Erythroblast (primary cell): ENCODE measurements around the gene DHX32.

Experiments
- DNase-seq, 2 experiments: peaks; one replicate each; lab custom pipeline; 2025; lab: John Stamatoyannopoulos, UW
- GATA1 ChIP-seq: IDR thresholded peaks from 2 replicates; pipeline ENCODE4 v1.6.1; 2011; ENCODE audit warnings: low read depth, mild to moderate bottlenecking, control low read depth, low read length, moderate library complexity
- POLR2A ChIP-seq: IDR thresholded peaks from 2 replicates; pipeline ENCODE4 v1.6.1; 2011; ENCODE audit warnings: mild to moderate bottlenecking, low read length

Gene DHX32

GRCh38 chr10:125811251-125811650 is 69.8 kb downstream of the DHX32 start:
- no peak for TF ChIP-seq POLR2A
- TF ChIP-seq GATA1 = no peak
- no peak for DNase-seq

DNA sequence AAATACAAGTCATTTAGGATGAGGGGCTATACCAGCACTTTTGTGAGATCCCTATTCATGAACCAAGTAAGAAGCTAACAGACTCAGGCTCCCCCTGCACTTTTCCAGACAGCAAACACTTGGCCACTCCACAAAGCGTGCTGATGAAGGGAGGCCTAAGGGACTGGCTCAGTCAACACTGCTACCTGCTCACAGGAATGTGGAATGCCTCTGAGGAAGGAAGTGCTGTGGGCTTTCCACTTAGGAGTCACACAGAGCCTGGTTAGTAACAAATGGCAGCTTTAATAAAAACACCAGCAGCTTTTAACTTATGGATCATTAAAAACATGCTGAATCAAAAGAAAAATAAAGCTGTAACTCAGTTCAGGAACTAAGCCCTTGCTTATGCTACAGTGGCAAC is 73.0 kb downstream of the DHX32 start:
- no peak for DNase-seq
- TF ChIP-seq GATA1 = no peak
- TF ChIP-seq POLR2A = no peak

GRCh38 chr10:125802739-125803138 is 78.4 kb downstream of the DHX32 start:
- no peak for TF ChIP-seq GATA1
- no peak for TF ChIP-seq POLR2A
- no peak for DNase-seq

DNA sequence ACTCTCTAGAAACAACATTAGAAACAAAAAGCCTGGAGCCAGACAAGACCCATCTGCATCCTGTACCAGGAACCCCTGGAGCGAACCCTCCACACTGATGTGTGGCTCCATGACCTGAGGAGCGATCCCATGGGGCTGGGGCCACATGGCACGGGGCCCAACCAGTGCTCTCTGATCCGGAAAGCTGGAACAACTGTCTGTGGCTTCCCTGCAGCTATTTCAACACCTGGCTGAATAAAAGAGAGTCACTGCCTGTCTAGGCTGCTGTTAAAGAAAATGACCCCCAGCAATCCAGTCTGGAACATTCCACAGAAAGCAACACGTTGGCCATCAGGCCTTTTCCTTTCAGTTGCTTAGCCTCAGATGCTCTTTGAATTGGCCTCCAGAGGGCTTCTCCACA is 79.0 kb downstream of the DHX32 start:
- no peak for DNase-seq
- TF ChIP-seq GATA1 (no peak), POLR2A (no peak)

DNA sequence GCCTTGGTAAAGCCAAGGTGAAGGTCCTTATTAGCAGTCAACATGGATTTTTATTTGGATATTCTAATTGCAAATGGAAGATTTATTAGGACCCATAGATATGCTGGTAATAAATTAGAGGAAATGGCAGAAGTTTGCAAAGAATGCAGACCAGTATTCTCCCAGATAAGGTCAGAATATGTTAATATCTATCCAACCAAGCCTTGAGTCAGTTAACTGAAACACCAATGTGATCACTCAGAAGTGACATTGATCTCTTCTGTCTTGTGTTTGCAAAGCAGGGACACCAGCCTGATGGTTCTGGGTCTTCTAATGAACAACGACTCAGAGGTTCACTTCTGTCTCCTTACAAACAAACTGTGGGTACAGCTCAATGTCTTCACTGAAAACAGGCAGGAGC is 79.5 kb downstream of the DHX32 start:
- peak in 1 of 2 experiments; percentile 7 for DNase-seq
- TF ChIP-seq GATA1 (no peak), POLR2A (no peak)

- DNase-seq = peak; percentile 79 to 93
- TF ChIP-seq GATA1 (no peak), POLR2A (peak; percentile 23)
These were observed 81.5 kb downstream of the DHX32 start for GRCh38 chr10:125799451-125800182.

DNA sequence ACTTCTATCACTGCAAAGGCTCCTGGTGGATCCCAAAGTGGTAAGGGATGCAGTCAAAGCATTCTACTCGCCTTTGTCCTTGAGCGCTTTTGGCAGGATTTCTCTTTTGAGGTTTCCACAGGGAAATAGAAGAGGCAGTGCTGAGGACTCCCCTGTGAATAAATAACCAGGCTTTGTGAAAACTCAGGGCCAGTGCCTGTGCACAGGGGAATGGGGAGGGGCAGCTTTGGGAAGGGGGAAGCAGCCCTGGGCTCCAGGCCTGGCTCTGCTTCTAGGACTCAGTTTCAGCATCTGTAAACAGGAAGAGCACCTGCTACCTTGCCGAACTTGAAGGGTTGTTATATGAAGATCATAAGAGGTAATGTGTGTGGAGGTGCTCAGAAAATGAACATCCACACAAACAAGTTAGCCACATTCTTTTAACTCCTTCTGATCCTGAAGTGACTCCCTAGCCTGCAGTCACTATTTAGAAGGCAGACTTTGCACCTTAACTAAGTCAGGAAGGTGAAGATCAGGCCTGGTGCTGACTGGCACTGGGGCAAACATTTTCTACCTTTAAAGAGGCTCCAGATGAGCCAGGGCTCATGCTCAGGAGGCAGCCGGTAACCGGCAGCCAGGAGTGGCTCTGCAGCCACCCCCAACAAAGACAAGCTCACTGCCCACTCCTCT is 83.0 kb downstream of the DHX32 start:
- no peak for DNase-seq
- TF ChIP-seq POLR2A (no peak), GATA1 (no peak)

DNA sequence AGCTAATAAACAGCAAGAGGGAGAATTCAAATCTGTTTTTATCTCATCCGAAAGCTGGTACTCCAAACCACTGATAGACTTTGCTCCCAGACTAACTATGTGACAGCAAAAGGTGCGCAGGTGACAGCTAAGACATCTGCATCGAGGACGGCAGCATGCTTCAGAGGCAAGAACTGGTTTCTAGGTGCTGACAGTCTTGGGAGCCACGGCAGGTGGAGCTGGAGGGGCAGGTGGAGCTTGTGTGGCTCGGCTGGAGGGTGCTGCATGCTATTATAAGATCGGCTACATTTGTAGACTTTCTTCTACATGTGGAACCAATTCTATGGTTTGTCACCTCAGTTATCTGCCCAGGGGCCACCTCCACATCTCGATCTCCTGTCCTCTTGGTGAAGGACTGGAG is 83.7 kb downstream of the DHX32 start:
- no peak for DNase-seq
- TF ChIP-seq POLR2A (no peak), GATA1 (no peak)

DNA sequence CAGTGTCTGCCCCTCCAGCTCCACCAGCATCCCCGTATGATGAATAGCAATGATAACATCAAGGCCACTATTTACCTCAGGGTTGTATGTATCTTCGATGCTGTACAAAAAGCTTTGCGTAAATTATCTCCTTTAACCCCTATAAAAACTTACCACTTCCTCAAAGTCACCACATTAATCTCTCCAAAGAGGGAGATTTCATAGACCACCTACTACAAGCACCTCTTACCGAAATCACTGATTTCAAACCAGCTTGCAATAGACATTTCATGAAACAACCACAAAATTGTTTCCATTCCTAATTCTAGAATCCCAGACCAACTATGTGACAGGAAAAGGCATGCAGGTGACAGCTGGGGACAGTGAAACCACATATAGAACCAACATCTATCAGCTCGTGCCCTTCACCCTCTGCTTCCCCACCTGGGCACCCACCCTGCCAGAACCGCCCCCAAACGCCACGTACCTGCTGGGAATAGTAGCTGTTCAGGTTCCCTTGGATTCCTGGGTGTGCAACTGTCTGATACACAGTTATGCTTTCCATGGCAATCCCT is 85.4 kb downstream of the DHX32 start:
- no peak for DNase-seq
- no peak for TF ChIP-seq GATA1
- no peak for TF ChIP-seq POLR2A

GRCh38 chr10:125795128-125795527 is 86.0 kb downstream of the DHX32 start:
- TF ChIP-seq GATA1 = no peak
- TF ChIP-seq POLR2A = no peak
- DNase-seq = no peak

DNA sequence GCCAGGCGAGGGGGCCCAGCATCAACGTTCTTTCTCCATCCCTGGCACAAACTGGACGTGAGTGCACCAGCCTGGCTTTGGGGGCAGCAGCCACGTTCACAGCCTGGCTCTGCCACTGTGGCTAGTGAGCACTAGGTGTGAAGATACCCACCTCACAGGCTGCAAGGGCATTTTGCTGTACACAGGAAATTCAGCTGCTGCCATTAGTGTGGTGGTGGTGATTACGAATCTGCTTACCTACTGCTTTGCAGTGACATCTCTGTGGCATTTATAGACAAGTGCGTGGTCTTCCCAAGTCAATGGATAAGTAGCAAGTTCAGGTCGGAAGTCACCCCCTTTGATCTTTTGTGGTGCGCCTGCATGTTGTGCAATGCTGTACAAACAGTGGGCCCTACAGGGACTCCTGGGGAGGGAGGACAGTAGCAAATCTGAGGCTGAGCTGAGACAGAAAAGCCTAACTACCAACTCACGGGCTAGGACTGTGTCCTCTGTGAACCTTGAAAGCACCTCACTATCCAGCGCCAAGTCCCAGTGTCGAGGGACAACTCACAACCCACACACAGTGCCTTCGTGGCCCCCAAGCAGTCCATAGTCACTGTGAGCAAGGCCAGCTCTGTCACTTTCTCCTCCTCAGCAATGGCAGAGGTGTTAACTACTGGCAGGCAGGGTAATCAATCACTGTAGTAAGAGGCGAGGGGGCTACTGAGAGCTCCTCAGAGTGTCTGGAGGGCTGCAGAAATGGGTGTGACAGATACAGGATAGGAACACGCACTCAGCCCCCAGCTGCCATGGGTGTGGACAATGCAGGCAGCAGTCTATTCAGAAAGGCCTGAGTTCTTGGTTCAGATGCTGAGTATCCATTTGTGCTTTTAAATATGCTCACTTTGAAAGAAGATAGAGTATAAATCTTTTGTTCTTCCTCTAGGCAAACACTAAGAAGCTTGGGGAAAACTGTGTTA is 88.5 kb downstream of the DHX32 start:
- peak; percentile 19 for TF ChIP-seq POLR2A
- no peak for TF ChIP-seq GATA1
- DNase-seq = no peak

DNA sequence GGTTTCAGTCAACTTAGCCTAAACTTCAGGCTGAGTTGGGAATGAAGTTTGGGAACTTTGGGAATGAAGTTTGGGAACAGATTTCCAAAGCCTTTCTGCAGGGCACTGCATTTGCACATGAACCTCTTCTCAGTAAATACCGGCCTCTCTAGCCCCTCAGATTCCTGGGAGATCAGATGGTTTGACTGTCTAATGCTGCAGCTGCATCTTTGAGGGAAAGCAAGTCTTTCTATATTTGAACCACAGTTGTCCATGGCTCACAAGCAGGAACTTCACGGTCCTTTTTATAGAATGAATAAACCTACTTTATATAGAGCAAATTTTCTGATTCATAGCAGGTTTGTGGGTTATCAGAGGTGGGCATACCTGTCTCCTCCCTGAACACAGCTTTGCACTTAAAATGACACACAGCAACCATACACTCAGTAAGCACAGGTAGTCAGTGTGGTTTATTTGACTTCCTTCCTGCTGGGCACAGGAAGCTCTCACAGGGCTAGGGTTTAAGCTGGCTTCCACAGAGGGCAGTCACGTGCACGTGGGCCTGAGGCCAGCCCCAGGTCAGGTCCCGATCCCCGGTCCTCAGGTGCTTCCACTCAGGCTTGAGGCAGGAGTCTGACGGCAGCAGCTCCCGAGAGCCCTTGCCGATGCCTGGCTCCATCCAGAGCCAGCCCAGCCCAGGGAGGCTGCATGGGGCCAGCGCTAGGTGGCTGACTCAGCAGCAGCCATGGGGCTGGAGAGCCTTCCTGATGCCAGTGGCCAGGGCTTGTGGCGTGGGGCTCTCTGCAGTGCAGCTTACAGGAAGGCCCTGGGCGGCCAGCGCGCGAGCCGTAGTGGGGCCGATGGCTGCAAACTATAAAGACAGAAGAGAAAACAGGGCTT is 92.7 kb downstream of the DHX32 start:
- no peak for TF ChIP-seq POLR2A
- no peak for TF ChIP-seq GATA1
- DNase-seq = no peak
